SHP77 (cell line): Measurements from ENCODE around the gene EFCAB5.
"Not testable (repeated sequence)": the region's sequence is repeated elsewhere in the genome, so short reads cannot be mapped to it uniquely, and the experiment has no call there.

Source experiments
- DNase-seq, 2 experiments: peaks; one replicate each; lab custom pipeline; 2025; lab: John Stamatoyannopoulos, UW

The EFCAB5 gene

DNA sequence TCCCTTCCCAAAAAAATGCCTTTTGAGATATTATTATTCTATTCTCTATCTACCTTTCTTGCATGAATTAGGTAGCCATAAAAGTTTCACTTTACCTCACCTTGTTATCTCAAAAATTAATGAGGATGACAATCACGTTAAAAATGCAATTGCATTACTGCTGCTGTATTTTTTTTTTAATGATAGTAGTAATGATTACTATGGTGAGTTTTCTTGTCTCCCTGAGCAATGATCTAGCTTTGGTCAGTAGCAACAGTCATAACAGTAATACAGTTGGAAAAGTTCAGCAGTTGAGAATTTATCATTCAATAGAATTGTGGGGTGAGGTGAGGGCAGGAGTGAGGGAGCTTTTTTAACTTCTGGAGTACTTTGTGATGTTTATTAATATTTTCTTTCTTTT is at the start of gene EFCAB5:
Gene EFCAB5 (plus strand): TSS at position 301 of the 400 bp plus-strand sequence. CDS start 163 bp downstream, outside the sequence.
- no peak for DNase-seq

DNA sequence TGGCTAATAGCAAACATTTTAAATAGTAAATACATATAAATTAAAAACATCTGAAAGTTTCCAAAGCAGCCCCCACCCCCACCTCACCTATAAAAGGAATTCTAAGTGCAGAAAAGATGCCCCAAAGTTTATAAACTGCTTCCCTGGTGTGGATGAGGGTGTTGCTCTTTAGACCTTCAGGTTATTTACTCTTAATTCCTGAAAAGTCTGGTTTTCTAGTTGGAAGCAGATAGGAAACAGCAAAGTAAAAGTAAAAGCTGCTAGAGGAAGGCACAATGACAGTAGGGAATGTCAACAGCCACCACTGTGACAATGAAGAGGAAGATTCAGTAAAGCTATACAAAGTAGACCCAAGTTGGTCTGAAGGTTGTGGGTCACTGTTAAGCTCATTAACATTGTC is 49.2 kb upstream of the EFCAB5 start:
- no peak for DNase-seq

DNA sequence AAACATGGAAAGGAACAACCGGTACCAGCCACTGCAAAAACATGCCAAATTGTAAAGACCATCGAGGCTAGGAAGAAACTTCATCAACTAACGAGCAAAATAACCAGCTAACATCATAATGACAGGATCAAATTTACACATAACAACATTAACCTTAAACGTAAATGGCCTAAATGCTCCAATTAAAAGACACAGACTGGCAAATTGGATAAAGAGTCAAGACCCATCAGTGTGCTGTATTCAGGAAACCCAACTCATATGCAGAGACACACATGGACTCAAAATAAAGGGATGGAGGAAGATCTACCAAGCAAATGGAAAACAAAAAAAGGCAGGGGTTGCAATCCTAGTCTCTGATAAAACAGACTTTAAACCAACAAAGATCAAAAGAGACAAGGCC is 44.3 kb upstream of the EFCAB5 start:
- not testable (repeated sequence) for DNase-seq

DNA sequence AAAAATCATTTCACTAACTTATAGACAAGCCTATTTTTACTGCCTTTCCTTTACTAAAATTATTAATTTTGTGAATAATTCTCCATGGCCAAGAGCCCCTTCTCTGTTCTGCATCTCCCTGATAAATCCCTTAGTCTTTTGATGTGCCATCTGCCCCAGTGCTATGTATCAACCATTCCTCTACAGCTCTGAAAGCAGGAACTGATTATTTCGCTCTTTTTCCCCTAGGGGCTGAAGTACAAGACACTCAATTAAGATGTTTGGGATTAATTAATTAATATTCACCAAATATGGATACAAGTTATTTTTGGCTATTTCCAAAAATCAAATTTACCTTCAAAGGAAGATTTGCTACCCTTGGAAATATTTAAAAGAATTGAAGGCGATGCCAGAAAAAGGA is 38.0 kb upstream of the EFCAB5 start:
- DNase-seq = no peak

DNA sequence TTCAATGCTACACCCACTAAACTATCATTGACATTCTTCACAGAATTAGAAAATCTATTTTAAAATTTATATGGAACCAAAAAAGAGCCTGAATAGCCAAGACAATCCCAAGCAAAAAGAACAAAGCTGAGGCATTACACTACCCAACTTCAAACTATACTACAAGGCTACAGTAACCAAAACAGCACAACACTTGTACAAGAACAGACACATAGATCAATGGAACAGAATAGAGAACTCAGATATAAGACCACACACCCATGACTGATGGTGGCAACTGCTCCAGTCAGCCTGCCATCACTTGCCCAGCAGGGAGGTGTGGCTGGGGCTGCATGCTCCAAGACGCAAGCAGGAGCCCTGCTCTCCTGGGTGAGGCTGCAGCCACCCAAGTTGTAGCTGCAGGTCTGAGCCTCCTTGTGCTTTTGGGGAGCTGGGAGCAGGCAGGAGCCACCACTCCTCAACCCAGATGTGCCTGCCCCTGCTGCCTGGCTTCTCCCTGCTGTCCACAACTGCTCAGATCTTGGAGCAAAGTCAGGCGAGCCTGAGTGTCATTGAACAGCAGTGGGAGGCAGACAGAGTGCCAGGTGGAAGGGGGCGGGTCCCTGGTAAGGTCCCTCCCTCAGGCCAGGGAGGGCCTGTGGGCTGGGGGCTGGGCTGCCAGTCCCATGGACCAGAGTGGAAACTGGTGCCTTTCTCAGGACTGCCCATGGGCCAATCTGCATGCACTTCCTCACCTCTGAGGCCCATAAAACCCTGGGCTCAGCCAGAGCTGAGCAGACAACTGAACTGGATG is 36.2 kb upstream of the EFCAB5 start:
- DNase-seq = no peak

DNA sequence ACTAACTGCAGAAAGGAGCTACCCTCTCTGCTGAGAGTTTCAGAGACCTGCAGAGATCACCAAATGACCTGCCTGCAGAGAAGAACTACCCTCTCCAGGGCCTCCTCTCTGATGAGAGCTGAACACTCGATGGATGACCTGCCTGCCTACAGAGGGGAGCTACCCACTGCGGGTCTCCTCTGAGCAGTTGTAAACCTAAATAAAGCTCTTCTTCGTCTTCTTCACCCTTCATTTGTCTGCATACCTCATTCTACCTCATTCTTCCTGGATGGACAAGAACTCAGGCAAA is 35.6 kb upstream of the EFCAB5 start:
- no peak for DNase-seq

DNA sequence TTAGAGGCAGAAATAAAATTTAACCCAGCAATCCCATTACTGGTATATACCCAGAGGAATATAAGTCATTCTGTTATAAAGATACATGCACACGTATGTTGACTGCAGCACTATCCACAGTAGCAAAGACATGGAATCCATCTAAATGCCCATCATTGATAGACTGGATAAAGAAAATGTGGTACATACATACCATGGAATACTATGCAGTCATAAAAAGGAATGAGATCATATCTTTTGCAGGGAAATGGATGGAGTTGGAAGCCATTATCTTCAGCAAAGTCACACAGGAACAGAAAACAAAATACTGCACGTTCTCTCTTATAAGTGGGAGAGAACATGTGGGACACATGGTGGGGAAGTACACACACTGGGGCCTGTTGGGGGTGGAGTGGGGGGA is 34.5 kb upstream of the EFCAB5 start:
- DNase-seq = no peak

DNA sequence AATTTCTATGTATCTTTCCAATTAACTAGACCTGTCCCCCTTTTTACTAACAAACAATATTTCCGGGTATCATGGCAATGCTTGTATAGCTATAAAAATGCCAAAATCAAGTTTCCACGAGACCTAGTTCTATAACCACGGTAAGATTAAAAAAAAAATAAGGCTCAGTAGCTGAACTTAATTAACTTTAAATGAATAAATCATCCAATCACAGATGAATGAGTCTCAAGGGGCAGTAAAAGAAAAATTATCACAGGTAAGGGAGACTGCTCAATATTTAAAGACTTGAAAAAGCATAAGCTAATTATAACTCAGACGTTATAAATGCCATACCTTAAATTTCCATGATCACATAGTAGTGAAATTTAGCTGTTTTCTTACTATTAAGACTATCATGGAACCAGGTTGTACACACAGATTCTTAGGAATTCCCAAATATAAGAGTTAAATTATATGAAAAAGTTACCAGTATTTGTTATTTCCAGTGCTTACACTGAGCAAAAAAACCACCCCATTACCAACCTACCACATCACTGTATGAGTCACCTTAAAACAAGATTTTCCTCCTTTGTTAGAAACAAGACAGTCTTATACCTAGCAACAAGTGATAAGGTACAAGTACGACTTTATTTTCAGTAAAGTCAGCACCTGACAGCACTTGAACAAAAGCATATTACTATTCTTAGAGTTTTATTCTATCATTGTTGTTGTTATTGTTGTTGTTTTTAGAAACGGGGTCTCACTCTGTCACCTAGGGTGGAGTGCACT is 32.0 kb upstream of the EFCAB5 start:
- no peak for DNase-seq

DNA sequence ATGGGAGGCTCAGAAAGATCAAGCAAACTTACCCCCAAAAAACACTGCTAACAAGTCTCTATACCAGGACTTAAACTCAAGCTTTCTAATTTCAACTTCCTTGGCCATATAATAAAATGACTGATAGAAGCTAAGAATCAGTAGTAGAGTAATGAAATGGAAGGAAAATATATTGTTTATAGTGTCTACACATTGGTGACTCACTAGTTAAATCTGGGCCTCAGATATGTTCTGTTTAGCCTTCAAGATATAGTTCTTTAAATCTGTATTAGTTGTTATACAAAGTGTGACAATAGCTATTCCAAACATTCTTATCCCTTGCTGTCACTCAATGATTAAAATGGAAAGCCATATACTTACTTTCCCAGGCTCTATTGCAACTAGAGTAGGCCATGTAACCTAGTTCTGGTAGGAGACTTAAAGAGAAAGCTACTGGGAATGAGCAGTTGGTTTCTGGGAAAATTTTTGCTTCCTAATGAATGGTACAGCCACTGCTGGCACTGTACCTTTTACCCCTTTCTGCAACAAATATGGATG is 29.7 kb upstream of the EFCAB5 start:
- no peak for DNase-seq

DNA sequence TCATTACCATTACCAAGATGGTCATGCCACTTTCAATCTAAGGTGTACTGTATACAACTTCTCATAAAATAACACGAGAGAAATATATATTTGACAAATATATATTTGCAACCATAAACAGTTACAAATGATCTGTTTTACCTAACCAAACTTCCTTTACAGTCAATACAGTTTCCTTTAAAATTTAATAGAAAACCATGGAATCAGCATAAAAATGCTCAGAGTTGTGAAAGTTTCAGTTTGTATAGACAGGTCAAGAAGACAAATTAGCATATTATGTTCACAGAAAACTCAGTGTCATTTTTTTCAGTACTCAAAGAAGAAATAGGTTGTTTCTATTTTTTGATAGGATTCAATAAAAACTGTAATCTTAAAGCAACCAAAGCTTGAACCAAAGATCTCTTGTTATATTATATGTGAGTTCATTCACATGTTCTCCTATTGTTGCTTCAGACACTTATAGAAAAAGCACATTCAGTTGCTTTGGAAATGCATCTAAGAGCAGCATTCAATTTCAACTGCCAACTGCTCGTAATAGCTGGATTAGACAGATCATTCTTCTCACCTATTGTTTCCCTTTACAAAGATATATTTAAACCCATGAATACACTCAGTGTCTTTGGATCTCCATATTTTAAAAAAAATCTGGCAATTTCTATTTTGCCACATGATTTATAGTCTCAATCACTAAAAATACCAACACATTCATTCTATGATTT is 26.5 kb upstream of the EFCAB5 start:
- DNase-seq = no peak

DNA sequence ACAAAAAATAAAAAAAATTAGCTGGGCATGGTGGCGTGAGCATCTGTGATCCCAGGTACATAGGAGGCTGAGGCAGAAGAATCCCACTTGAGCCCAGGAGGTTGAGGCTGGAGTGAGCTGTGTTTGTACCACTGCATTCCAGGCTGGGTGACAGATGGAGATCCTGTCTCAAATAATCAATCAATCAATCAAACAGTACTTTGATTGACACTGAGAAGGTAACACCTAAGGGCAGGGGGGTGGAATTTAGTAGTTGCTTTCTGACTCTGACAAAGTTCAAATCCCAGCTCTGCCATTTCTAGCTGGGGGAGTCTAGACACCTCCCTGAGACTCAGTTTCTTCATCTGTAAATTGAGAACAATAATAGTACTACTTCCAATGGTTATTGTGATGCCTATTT is 23.4 kb upstream of the EFCAB5 start:
- DNase-seq = no peak

DNA sequence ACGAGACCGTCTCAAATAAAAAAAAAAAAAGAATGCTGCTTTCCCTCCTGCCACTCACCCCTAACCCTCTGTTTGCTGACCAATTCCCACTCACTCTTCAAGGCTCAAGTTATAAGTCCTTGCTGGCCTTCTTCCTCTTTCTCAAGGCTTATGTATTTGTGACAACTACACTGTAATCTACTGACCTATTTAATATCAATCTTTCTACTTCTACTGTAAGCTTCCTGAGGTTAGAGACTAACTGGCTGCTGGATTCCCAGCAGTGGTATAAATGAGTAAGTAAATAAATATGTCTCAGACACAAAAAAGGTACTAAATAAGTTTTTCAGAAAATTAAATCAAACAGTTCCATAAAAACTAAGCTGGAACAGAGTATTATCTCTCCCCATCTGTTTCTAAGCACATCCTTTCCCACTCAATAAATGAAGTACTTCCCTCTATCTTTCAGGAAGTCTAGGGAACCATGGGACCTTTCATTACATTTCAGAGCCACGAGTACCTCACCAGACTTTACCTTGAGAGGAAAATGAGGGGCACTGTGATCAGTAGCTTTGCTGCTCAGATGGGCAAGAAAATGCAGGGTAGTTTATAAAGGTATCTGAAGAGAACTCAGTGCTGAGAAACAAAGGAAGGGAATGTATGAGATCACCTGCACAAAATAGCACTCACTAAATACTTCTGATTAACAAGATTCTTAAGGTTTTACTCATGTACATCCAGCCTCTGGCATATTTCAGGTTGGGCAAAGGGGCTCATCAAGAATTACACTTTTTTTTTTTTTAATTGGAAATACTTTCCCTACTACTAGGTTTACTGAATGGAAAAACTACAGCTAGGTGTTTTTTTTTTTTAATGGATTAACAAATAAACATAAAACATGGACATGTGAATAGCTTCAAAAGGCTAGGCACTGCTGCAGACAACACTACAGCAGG is 22.2 kb upstream of the EFCAB5 start:
- DNase-seq = no peak

DNA sequence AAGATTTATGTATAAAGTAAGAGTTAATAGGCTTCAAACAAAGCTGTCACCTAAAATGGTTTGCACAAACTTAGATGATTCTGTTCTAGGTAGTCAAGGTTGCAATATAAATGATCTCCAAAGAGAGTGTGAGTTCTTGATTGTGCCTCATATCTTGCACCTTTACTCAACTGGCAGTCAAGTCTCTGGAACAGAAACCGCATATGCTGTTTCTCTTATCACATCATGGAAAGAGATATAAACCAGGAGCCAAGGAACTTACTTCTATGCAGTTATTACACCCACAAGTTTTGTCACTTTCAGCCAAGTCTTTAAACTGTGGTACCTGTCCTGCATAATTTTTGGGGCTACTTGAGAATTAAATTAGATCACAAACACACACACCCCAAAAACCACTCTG is 16.6 kb upstream of the EFCAB5 start:
- no peak for DNase-seq

DNA sequence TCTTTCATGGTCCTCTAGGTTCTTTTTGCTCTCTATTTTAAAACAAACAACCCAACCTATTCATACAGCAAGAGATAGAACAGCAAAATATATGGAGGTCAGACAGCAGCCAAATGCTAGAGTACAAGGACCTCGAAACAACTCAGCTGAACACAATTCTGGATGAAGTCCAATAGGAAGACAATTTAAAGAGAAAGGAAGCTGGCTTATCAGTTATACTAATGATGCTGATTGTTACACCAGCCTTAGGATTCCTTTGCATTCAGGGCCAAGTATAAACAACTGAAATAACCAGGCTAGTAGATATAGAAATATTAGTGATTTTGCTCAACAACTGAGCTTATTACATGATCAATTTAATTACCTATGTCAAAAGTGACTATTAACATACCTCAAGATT is 13.9 kb upstream of the EFCAB5 start:
- DNase-seq = no peak

DNA sequence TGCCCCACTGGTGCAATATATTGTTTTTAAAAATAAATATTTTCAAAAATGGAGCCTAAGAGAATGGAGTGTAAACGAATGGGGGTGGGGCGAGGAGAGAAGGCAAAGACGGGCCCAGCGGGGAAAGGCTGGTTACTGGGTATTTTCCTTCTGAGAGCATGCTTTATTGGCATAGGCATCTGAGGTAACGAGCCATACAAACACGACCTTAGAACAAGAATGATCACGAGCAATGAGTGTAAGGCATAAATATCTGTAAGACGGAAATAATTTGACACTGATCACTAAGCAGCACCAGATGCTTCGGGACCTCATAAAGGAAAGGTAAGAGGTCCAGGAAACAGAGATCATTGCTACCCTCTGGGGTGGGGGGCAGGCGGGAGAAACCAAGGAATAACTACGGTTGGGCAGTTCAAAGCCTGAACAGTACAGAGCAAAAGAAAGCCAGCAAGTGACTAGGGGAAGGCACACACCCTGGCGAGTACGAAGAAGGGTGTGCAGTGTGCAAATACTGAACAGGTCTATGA is 12.4 kb upstream of the EFCAB5 start:
- peak in 1 of 2 experiments; percentile 27 for DNase-seq

DNA sequence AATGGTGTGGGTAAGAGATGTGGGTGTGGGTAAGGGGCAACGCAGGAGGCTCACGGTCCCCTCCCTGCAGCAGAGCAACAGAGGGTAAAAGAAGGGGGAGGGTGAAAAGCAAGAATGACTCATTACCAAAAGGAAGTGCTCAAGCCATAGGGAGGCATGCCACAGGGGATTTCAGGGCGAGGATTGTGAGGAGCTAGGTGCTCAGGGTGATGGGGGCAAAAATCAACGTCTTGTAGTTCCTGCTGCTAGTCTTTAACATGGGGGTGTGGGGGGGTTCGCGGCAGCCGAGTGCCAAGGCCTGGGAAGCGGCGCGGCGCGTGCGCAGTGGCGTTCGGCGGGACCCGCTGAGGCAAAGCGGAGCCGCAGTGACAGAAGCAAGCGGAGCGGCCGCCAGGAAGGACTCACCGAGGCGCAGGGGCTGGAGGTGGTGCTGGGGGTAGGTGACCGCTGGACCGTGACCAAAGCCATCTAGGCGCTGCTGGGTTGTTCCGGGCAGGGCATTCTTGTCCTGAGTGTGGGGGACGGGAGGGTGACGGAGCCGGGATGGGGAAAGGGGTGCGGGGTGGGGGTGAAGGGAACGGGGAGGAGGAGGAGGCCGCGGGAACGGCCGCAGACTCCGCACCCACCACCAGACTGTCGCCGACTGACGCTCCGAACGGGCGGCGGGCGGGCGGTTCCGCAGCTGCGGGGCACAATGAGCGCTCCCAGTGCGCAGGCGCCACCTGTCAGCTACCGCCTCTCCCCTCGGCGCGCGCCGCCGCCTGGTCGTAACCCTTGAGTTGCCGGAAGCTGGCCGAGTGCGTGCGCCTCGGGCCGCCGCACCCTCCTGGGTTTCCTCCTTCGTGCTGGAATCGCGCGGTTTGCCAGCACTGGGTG is 11.7 kb upstream of the EFCAB5 start, which contains the start of gene SSH2:
Gene SSH2 (minus strand): TSS at position 696 of the 876 bp plus-strand sequence. CDS start 228 bp downstream, at position 468.
- peak; percentile 90 to 91 for DNase-seq

DNA sequence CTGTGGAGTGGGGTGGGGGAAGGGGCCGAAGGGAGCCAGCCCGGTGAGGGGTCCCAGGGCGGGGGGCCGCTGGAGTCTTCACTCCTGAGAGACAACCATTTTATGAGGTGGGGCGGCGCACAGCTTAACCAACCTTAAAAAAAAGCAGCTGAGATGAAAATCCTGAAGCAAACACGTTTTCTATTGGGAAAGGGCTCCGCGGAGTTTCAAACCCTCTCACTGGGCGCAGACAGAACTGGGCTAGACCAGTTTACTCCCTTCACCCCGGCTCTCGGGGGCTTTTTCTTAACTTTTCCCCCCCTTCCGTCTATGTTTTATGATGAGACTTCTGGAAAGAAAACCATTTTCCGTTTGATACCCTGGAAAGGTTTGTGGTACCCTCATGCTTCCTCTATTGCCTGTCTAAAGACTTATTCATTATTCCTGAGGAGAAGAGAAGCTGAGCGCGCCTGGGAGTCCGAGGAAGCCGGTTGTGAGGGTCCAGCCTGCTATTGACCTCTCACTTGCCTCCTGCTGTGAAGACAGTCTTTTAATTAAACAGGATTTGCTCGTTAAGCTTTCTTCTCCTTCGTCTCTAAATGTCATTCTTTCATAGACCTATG is 10.9 kb upstream of the EFCAB5 start:
- DNase-seq = no peak

DNA sequence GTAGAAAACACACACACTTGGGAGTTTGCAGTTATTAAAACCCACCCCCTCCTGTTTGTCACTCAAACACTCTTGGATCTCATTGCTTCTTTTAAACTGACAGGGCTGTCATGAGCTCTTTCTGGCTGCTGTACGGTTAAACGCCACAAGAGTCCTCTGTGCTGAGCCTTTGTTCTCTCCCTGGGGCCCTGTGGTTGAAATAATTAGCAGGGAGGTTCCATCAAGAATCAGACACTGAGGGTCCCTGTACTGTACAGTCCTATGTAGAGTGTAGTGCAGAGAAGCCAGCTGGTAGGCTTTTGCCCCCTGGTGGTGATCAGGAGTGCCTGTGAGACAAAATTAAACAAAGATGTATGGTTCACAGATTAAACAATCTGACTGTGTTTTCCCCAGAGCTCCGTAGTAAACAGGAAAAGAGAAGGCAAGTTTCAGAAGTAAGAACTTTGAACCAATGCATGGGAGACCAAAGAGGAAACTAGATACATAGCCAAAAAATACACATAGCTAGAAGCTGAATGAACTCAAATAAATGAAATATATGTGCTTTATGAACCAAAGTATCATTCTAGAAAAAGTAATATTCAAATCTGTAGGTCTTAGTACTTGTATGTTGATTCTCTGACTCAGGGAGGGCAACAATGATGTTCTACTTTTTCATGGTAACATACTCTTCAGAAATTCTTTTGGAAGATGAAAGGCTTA is 10.1 kb upstream of the EFCAB5 start:
- DNase-seq = peak; percentile 82 to 85

DNA sequence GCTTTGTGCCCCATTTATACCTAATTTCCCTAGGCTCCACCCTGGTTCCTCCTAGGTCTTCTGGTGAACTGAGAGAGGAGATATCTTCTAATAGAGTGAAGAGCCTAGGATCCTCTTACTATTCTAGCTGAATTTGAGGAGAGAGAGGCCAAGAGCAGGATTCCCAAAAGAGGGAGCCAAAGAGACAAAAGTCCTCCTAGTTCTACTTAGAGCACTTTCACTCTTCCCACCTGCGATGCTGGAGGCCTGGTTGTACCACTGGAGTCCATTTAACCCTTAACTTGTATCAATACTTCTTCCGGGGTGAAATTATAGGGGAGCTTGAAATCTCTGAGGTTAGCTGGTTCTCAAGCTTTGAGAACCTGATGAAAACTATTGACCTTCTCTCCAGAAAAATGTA is 8.1 kb upstream of the EFCAB5 start:
- peak in 1 of 2 experiments; percentile 40 for DNase-seq
